HepG2 (cell line): Measurements from ENCODE around the gene MGAT1. TPM values are rescaled to one million over a fixed set of nuclear protein-coding genes. Genes with fewer than 3 reads are reported as not detected.

Experiments used
- ATAC-seq: fragments of 200-7000 bp; cut with Tn5 transposase; 3 replicates; pipeline ENCODE4 v1.9.1; 2020; ENCODE audit warnings: mild to moderate bottlenecking, moderate library complexity
- BruUV-seq: library from RNA; stranded (reverse); fragments of 400-500 nt; replicated peaks from 2 replicates; lab custom pipeline; 2021; lab: Mats Ljungman, UMichigan
- CTCF ChIA-PET: fragments of 300-600 bp; formaldehyde crosslinking; extraction: SDS; loops from one replicate; lab custom pipeline; 2021; ENCODE audit warnings: low total read pairs, inconsistent platforms, low intra/inter-chr PET ratio; lab: Yijun Ruan, JAX
- POLR2A ChIA-PET: fragments of 350-600 bp; sonication (Branson Sonifier 250); formaldehyde crosslinking; loops from one replicate; lab custom pipeline; 2020; ENCODE audit warnings: antibody characterized with exemption, inconsistent platforms; lab: Yijun Ruan, JAX
- DNase-seq: peaks from one replicate; pipeline ENCODE4 v3.0.0-alpha.2; 2015; ENCODE audit warnings: low spot score
- FAIRE-seq: peaks from 3 replicates; lab custom pipeline; 2011; peaks lifted over from hg19 to GRCh38; lab: Jason Lieb, UNC
- H2AFZ ChIP-seq: one replicate; pipeline ENCODE4 v1.6.1; 2011; ENCODE audit warnings: low read length, inconsistent platforms
- H3K27ac ChIP-seq: fragments of 300-600 bp; 3 replicates; pipeline ENCODE4 v1.8.0; 2011; ENCODE audit warnings: mixed run types, mild to moderate bottlenecking, mixed read lengths, low read length, inconsistent platforms; ENCODE audit not compliant: insufficient read depth; ENCODE audit errors: extremely low read length
- H3K27me3 ChIP-seq, 2 experiments: fragments of 200-600 bp in 1 of 2; 2 replicates in 1 of 2; 3 replicates in 1 of 2; pipeline versions ENCODE4 v1.6.0 to v1.8.0; 2011; ENCODE audit warnings: low read length in 2 of 2, mild to moderate bottlenecking in 2 of 2, moderate library complexity in 2 of 2, inconsistent platforms in 1 of 2; ENCODE audit not compliant: insufficient read depth in 2 of 2, control insufficient read depth in 1 of 2
- H3K36me3 ChIP-seq, 2 experiments: fragments of 200-600 bp in 1 of 2; replicated peaks in 1 of 2; 2 replicates in 1 of 2; 3 replicates in 1 of 2; pipeline versions ENCODE4 v1.5.1 to v1.8.0; 2011; ENCODE audit warnings: low read length in 2 of 2, inconsistent platforms in 1 of 2; ENCODE audit not compliant: insufficient read depth in 2 of 2, control insufficient read depth in 1 of 2
- H3K4me1 ChIP-seq: 2 replicates; pipeline ENCODE4 v1.5.1; 2012; ENCODE audit warnings: low read length, inconsistent platforms; ENCODE audit not compliant: insufficient read depth
- H3K4me2 ChIP-seq: 2 replicates; pipeline ENCODE4 v1.6.0; 2011; ENCODE audit warnings: low read depth, low read length, inconsistent platforms
- H3K4me3 ChIP-seq, 3 experiments: fragments of 200-600 bp in 1 of 3; sonication (generic), shearing (Covaris generic) in 1 of 3; replicated peaks in 1 of 3; 2 replicates each; pipeline ENCODE4 v1.5.1; 2011 to 2016; ENCODE audit warnings: low read length in 3 of 3, inconsistent platforms in 2 of 3, low read depth in 2 of 3, mild to moderate bottlenecking in 2 of 3, control low read depth in 1 of 3, mixed read lengths in 1 of 3; ENCODE audit not compliant: insufficient read depth in 1 of 3
- H3K79me2 ChIP-seq: one replicate; pipeline ENCODE4 v1.6.1; 2011; ENCODE audit warnings: low read length, inconsistent platforms; ENCODE audit not compliant: insufficient read depth
- H3K9ac ChIP-seq: 2 replicates; pipeline ENCODE4 v1.6.0; 2011; ENCODE audit warnings: mild to moderate bottlenecking, low read depth, low read length, inconsistent platforms; ENCODE audit not compliant: insufficient read depth
- H3K9me3 ChIP-seq: 2 replicates; pipeline ENCODE4 v1.5.1; 2012; ENCODE audit warnings: mild to moderate bottlenecking, low read length
- H4K20me1 ChIP-seq: 2 replicates; pipeline ENCODE4 v1.6.0; 2011; ENCODE audit warnings: inconsistent platforms, mild to moderate bottlenecking, low read length, moderate library complexity; ENCODE audit not compliant: insufficient read depth
- HOXA5 ChIP-seq: sonication (generic); formaldehyde crosslinking; IDR thresholded peaks from 2 replicates; pipeline ENCODE4 v1.4.0; 2020; ENCODE audit warnings: missing genetic modification reagents
- ISL2 ChIP-seq: sonication (generic); formaldehyde crosslinking; IDR thresholded peaks from 2 replicates; pipeline ENCODE4 v1.5.0; 2020; ENCODE audit warnings: missing genetic modification reagents
- KLF9 ChIP-seq: IDR thresholded peaks from 2 replicates; pipeline ENCODE4 v1.6.1; 2016; ENCODE audit warnings: low read depth
- MAFG ChIP-seq: sonication (generic); formaldehyde crosslinking; IDR thresholded peaks from 2 replicates; pipeline ENCODE4 v1.5.1; 2020; ENCODE audit warnings: mild to moderate bottlenecking, missing genetic modification reagents
- NCOR1 ChIP-seq: fragments of 200-600 bp; sonication (generic); IDR thresholded peaks from 2 replicates; pipeline ENCODE4 v1.7.0; 2017; ENCODE audit warnings: antibody characterized with exemption, low read length, borderline replicate concordance
- NFKBIZ ChIP-seq: IDR thresholded peaks from 2 replicates; pipeline ENCODE4 v1.6.1; 2018; ENCODE audit warnings: missing genetic modification reagents, missing compliant biosample characterization
- ONECUT2 ChIP-seq: sonication (generic); formaldehyde crosslinking; IDR thresholded peaks from 2 replicates; pipeline ENCODE4 v1.4.0; 2020; ENCODE audit warnings: missing genetic modification reagents
- REL ChIP-seq: sonication (generic); formaldehyde crosslinking; conservative IDR thresholded peaks from 2 replicates; pipeline ENCODE4 v1.8.0; 2022; ENCODE audit warnings: mild to moderate bottlenecking, missing genetic modification reagents, moderate library complexity
- SMAD3 ChIP-seq: sonication (generic); formaldehyde crosslinking; IDR thresholded peaks from 2 replicates; pipeline ENCODE4 v1.4.0; 2020; ENCODE audit warnings: missing genetic modification reagents
- SRF ChIP-seq: IDR thresholded peaks from 2 replicates; pipeline ENCODE4 v1.6.1; 2011; ENCODE audit warnings: mild to moderate bottlenecking, low read depth, low read length, moderate library complexity
- STAG1 ChIP-seq: sonication (generic); formaldehyde crosslinking; IDR thresholded peaks from 2 replicates; pipeline ENCODE4 v1.4.0; 2020; ENCODE audit warnings: missing genetic modification reagents
- TGIF2 ChIP-seq: IDR thresholded peaks from 2 replicates; pipeline ENCODE4 v1.6.1; 2016; ENCODE audit warnings: control low read depth, missing compliant biosample characterization
- ZFP82 ChIP-seq: sonication (generic); formaldehyde crosslinking; IDR thresholded peaks from 2 replicates; pipeline ENCODE4 v1.5.1; 2020; ENCODE audit warnings: mild to moderate bottlenecking, missing genetic modification reagents, borderline replicate concordance
- ZNF605 ChIP-seq: sonication (generic); formaldehyde crosslinking; IDR thresholded peaks from 2 replicates; pipeline ENCODE4 v1.8.0; 2022; ENCODE audit warnings: mild to moderate bottlenecking, missing genetic modification reagents
- ZNF7 ChIP-seq: IDR thresholded peaks from 2 replicates; pipeline ENCODE4 v1.6.1; 2016; ENCODE audit warnings: missing biosample characterization, missing genetic modification reagents
- ZSCAN12 ChIP-seq: sonication (generic); formaldehyde crosslinking; IDR thresholded peaks from 2 replicates; pipeline ENCODE4 v1.9.0; 2021; ENCODE audit warnings: mild to moderate bottlenecking, missing genetic modification reagents
- WGBS: methylation state at CpG from one replicate; pipeline ENCODE4 v1.1.6; 2017; ENCODE audit warnings: low lambda C conversion rate; 5-methylcytosine and 5-hydroxymethylcytosine counted together
- in situ Hi-C: cut with HindIII; loops from 2 replicates; pipeline ENCODE4 v1.10.0; 2017; ENCODE audit warnings: low pct_unique_long_range_greater_than_20kb; ENCODE audit not compliant: extremely low pct_ligation_motif_present
- intact Hi-C: fragments of 100-400 bp; cut with micrococcal nuclease; formaldehyde crosslinking; loops from one replicate; pipeline ENCODE4 v1.10.0; 2022; ENCODE audit not compliant: unreplicated experiment
- polyA plus RNA-seq, 8 experiments: library from polyadenylated mRNA; depleted of rRNA in 3 of 8; stranded (reverse) in 7 of 8; unstranded in 1 of 8; fragments of >200 nt; fragmentation: Illumina TruSeq in 4 of 8; extraction: Trizol in 4 of 8; gene quantifications; 2 replicates each; pipeline versions ENCODE4 v1.2.1 to v1.2.3, GENCODE V29; 2011 to 2016; ENCODE audit warnings: low read depth in 4 of 8, missing spikeins in 1 of 8, mixed read lengths in 1 of 8; ENCODE audit not compliant: insufficient read depth in 1 of 8
- total RNA-seq, 5 experiments: library from RNA; depleted of rRNA; stranded (reverse); fragments of >200 nt; fragmentation: Illumina TruSeq; extraction: Trizol; gene quantifications; 2 replicates each; pipeline ENCODE4 v1.2.3, GENCODE V29; 2016; ENCODE audit warnings: low read depth in 1 of 5
- TF ChIP-seq, protein P1 (sequence below): sonication (generic); formaldehyde crosslinking; IDR thresholded peaks from 2 replicates; pipeline ENCODE4 v1.8.0; 2022; ENCODE audit warnings: mild to moderate bottlenecking, missing genetic modification reagents, borderline replicate concordance
- TF ChIP-seq, protein P2 (sequence below): sonication (generic); formaldehyde crosslinking; IDR thresholded peaks from 2 replicates; pipeline ENCODE4 v1.4.0; 2020; ENCODE audit warnings: missing genetic modification reagents
- TF ChIP-seq, protein P3 (sequence below): IDR thresholded peaks from 2 replicates; pipeline ENCODE4 v1.6.1; 2016; ENCODE audit warnings: control low read depth

The MGAT1 gene
- total and polyA plus RNA-seq, 2 of the 13 experiments (the other 11 are each of a cell fraction or from before 2014, with no cell fraction given) = 50.1 to 55.3 TPM

DNA sequence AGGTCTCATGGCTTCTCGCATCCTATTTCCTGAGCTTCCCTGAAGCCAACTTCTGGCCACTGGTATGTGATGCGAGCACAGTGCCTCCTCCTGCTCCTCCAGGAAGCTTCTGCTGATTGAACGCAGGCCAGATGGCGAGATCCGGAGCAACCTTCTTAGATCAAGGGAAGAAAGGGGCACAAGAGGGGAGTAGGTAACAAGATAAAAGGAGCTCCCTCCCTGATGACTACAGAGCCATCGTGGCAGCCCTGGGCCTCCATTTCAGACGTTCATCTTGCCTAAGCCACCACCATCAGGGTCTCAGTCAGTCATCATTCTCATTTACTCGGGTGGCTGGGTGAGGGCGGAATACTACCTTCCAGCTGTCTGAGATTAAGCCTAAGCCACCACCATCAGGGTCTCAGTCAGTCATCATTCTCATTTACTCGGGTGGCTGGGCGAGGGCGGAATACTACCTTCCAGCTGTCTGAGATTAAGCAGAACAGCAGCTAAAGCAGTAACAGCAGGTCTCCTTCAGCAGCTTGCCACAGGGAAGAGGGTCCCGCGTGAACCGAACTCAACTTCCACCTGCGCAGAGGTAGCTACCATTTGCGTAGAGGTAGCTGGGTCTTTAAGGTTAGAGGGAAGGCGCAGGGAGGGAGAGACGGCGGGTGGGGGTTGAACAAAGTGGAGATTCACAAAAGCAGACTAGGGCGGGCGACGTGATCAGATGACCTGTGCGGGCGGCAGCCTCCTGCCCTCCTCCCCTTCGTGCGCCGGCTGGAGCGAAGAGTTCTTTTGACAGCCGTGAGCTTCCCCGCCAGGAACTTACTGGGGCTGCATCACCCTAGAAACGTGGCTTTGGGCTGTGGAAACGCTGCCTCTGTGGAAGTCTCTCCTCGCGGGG is 27.9 kb upstream of the MGAT1 start:
- FAIRE-seq (no peak), DNase-seq (no peak), ATAC-seq (no peak)
- Histone ChIP-seq H3K27ac (no peak overlapping the region), H3K9me3 (peaks cover 14% of the 10 kb centered on the region; the same call in 1 of the 2 replicates), H3K4me3 (no peak overlapping the region), H3K79me2 (no peaks in the 10 kb centered on the region), H3K4me1 (peaks cover 18% of the 10 kb centered on the region), H3K4me2 (no peak overlapping the region), H3K36me3 (no peaks in the 10 kb centered on the region), H3K9ac (no peak overlapping the region), H2AFZ (no peak overlapping the region), H4K20me1 (no peaks in the 10 kb centered on the region), H3K27me3 (no peaks in the 10 kb centered on the region)
- 86% methylated on average over 31 of the region's 35 CpGs for WGBS
- no TSS peak for BruUV-seq
- in situ Hi-C loops (no loop called here), intact Hi-C loops (no loop called here)
- CTCF ChIA-PET = no interaction called here
- POLR2A ChIA-PET = no interaction called here
- TF ChIP-seq NCOR1 = no peak
- TF ChIP-seq ONECUT2 (CRISPR knock-in tag) = no peak
- no peak for TF ChIP-seq STAG1 (CRISPR knock-in tag)
- TF ChIP-seq ZNF7 (CRISPR knock-in tag) = no peak
- no peak for TF ChIP-seq ISL2 (CRISPR knock-in tag)
- TF ChIP-seq SRF = no peak
- TF ChIP-seq HOXA5 (CRISPR knock-in tag) = no peak
- TF ChIP-seq ZNF605 (CRISPR knock-in tag) = no peak
- TF ChIP-seq MAFG = no peak
- no peak for TF ChIP-seq ZFP82 (CRISPR knock-in tag)
- no peak for TF ChIP-seq KLF9 (CRISPR knock-in tag)
- TF ChIP-seq, protein P1, sequence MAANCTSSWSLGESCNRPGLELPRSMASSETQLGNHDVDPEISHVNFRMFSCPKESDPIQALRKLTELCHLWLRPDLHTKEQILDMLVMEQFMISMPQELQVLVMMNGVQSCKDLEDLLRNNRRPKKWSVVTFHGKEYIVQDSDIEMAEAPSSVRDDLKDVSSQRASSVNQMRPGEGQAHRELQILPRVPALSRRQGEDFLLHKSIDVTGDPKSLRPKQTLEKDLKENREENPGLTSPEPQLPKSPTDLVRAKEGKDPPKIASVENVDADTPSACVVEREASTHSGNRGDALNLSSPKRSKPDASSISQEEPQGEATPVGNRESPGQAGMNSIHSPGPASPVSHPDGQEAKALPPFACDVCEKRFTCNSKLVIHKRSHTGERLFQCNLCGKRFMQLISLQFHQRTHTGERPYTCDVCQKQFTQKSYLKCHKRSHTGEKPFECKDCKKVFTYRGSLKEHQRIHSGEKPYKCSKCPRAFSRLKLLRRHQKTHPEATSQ (CRISPR knock-in tag) = no peak
- TF ChIP-seq TGIF2 (CRISPR knock-in tag) = no peak
- no peak for TF ChIP-seq REL
- TF ChIP-seq, protein P2, sequence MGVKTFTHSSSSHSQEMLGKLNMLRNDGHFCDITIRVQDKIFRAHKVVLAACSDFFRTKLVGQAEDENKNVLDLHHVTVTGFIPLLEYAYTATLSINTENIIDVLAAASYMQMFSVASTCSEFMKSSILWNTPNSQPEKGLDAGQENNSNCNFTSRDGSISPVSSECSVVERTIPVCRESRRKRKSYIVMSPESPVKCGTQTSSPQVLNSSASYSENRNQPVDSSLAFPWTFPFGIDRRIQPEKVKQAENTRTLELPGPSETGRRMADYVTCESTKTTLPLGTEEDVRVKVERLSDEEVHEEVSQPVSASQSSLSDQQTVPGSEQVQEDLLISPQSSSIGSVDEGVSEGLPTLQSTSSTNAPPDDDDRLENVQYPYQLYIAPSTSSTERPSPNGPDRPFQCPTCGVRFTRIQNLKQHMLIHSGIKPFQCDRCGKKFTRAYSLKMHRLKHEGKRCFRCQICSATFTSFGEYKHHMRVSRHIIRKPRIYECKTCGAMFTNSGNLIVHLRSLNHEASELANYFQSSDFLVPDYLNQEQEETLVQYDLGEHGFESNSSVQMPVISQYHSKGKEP (CRISPR knock-in tag) = no peak
- no peak for TF ChIP-seq NFKBIZ (CRISPR knock-in tag)
- no peak for TF ChIP-seq ZSCAN12 (CRISPR knock-in tag)
- TF ChIP-seq, protein P3, sequence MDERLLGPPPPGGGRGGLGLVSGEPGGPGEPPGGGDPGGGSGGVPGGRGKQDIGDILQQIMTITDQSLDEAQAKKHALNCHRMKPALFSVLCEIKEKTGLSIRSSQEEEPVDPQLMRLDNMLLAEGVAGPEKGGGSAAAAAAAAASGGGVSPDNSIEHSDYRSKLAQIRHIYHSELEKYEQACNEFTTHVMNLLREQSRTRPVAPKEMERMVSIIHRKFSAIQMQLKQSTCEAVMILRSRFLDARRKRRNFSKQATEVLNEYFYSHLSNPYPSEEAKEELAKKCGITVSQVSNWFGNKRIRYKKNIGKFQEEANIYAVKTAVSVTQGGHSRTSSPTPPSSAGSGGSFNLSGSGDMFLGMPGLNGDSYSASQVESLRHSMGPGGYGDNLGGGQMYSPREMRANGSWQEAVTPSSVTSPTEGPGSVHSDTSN (CRISPR knock-in tag) = no peak
- no peak for TF ChIP-seq SMAD3 (CRISPR knock-in tag)
